Osteoblast (primary cell): Measurements from ENCODE around the gene HIF3A. TPM values are rescaled to one million over a fixed set of nuclear protein-coding genes. Genes with fewer than 3 reads are reported as not detected.

Experiments
- DNase-seq: peaks from one replicate; pipeline ENCODE4 v3.0.0; 2011; ENCODE audit warnings: low spot score, mixed read lengths; ENCODE audit not compliant: insufficient read length; ENCODE audit errors: missing footprints
- H2AFZ ChIP-seq: 2 replicates; pipeline ENCODE4 v1.6.0; 2011; ENCODE audit warnings: mild to moderate bottlenecking, low read length
- H3K27ac ChIP-seq: 2 replicates; pipeline ENCODE4 v1.5.1; 2011; ENCODE audit warnings: mild to moderate bottlenecking, low read depth, low read length, moderate library complexity
- H3K27me3 ChIP-seq: 2 replicates; pipeline ENCODE4 v1.6.0; 2012; ENCODE audit warnings: mild to moderate bottlenecking, control low read depth, inconsistent platforms, low read length, moderate library complexity; ENCODE audit not compliant: insufficient read depth
- H3K36me3 ChIP-seq: 2 replicates; pipeline ENCODE4 v1.5.1; 2011; ENCODE audit warnings: mild to moderate bottlenecking, low read length, control low read depth, moderate library complexity; ENCODE audit not compliant: insufficient read depth
- H3K4me1 ChIP-seq: 2 replicates; pipeline ENCODE4 v1.5.1; 2011; ENCODE audit warnings: mild to moderate bottlenecking, low read length, control low read depth, moderate library complexity; ENCODE audit not compliant: insufficient read depth
- H3K4me2 ChIP-seq: 2 replicates; pipeline ENCODE4 v1.6.0; 2011; ENCODE audit warnings: mild to moderate bottlenecking, low read length; ENCODE audit not compliant: insufficient read depth
- H3K4me3 ChIP-seq: fragments of 200-600 bp; sonication (generic); 3 replicates; pipeline ENCODE4 v1.5.1; 2012; ENCODE audit warnings: mild to moderate bottlenecking, low read length, inconsistent platforms; ENCODE audit not compliant: insufficient read depth
- H3K79me2 ChIP-seq: 2 replicates; pipeline ENCODE4 v1.6.0; 2012; ENCODE audit warnings: mild to moderate bottlenecking, low read length, control low read depth, inconsistent platforms; ENCODE audit not compliant: insufficient read depth
- H3K9me3 ChIP-seq: 2 replicates; pipeline ENCODE4 v1.5.1; 2011; ENCODE audit warnings: low read depth, low read length, control low read depth
- H4K20me1 ChIP-seq: 2 replicates; pipeline ENCODE4 v1.6.0; 2012; ENCODE audit warnings: mild to moderate bottlenecking, low read length, control low read depth; ENCODE audit not compliant: insufficient read depth
- small RNA-seq: library from RNA; depleted of rRNA; stranded (forward); fragments of <200 nt; gene quantifications from one replicate; pipeline ENCODE3, GENCODE V24; 2012
- total RNA-seq: library from RNA; depleted of rRNA; stranded (reverse); fragments of >200 nt; gene quantifications from 2 replicates; pipeline ENCODE4 v1.2.3, GENCODE V29; 2012
- TF ChIP-seq, protein P1 (sequence below): IDR thresholded peaks from 2 replicates; pipeline ENCODE4 v1.5.1; 2011; ENCODE audit warnings: mild to moderate bottlenecking, low read depth, low read length, moderate library complexity; ENCODE audit errors: extremely low read depth

The HIF3A gene
- total RNA-seq, 1 donor = not detected

DNA sequence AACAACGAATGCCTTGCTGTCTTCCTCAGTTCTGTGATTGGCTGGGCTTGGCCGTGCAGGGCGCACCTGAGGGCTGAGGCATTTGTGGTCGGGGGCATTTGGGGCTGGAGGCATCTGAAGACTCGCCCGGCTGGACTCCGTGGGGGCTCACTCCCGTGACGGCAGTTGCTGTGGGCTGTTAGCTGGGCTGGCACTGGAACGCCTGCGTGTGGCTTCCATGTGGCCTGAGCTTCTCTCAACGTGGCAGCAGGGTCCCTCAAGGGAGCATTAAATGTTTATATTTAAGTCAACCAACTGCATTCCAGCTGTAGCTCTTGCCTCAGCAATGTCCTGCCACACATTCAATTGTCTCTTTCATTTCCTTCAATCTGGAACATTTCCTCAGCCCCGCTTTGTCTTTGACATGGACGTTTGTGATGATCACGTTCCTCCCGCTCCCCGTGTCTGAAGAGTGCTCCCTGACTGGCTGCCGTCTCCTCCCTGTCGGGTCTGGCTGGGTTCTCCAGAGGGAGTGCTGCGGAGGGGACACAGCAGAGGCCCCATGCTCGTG, 95.5 kb downstream of the HIF3A start:
- TF ChIP-seq, protein P1, sequence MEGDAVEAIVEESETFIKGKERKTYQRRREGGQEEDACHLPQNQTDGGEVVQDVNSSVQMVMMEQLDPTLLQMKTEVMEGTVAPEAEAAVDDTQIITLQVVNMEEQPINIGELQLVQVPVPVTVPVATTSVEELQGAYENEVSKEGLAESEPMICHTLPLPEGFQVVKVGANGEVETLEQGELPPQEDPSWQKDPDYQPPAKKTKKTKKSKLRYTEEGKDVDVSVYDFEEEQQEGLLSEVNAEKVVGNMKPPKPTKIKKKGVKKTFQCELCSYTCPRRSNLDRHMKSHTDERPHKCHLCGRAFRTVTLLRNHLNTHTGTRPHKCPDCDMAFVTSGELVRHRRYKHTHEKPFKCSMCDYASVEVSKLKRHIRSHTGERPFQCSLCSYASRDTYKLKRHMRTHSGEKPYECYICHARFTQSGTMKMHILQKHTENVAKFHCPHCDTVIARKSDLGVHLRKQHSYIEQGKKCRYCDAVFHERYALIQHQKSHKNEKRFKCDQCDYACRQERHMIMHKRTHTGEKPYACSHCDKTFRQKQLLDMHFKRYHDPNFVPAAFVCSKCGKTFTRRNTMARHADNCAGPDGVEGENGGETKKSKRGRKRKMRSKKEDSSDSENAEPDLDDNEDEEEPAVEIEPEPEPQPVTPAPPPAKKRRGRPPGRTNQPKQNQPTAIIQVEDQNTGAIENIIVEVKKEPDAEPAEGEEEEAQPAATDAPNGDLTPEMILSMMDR = no peak
- peaks cover 5% of the 10 kb centered on the region for H4K20me1 ChIP-seq
- H3K79me2 ChIP-seq = no peaks in the 10 kb centered on the region
- H3K4me1 ChIP-seq = peaks cover 14% of the 10 kb centered on the region
- DNase-seq = peak; percentile 86
- H3K4me2 ChIP-seq = peak overlapping the region; percentile 64
- no peaks in the 10 kb centered on the region for H3K27me3 ChIP-seq
- H3K36me3 ChIP-seq = peaks cover 28% of the 10 kb centered on the region
- H2AFZ ChIP-seq = no peak overlapping the region
- no peaks in the 10 kb centered on the region for H3K9me3 ChIP-seq
- peak overlapping the region; percentile 59 for H3K27ac ChIP-seq
- peak overlapping the region; percentile 38 for H3K4me3 ChIP-seq

DNA sequence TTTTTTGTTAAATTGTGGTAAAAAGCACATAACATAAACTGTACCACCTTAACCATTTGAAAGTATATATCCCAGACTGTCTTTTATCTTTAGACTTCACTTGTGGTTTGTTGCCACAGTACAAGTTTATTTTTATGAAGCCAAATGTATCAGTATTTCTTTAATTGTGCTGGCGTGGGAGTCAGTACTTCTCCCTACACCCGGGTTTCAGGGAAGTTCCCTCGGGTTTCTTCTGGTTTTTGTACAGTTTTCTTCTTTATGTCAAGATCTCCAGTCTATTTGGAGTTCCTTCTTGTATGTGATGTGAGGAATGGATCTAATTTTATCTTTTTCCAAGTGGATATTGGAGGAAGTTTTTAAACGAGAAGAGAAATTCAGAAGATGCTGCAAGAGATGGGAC, 96.0 kb downstream of the HIF3A start:
- peak; percentile 80 for DNase-seq
- peak overlapping the region; percentile 38 for H3K4me3 ChIP-seq
- TF ChIP-seq, protein P1 = no peak
- H3K4me2 ChIP-seq = peak overlapping the region; percentile 64
- H3K27ac ChIP-seq = peak overlapping the region; percentile 59
- peaks cover 14% of the 10 kb centered on the region for H3K4me1 ChIP-seq
- H3K27me3 ChIP-seq = no peaks in the 10 kb centered on the region
- H3K9me3 ChIP-seq = no peaks in the 10 kb centered on the region
- peaks cover 23% of the 10 kb centered on the region for H3K36me3 ChIP-seq
- H2AFZ ChIP-seq = no peak overlapping the region
- peaks cover 5% of the 10 kb centered on the region for H4K20me1 ChIP-seq
- no peaks in the 10 kb centered on the region for H3K79me2 ChIP-seq

Small RNA genes within 50 kb of the gene (small RNA-seq; reads per million reads assigned to genes)
- not detected for gene RNU6-924P

Other genes with a start within 250 kb of the HIF3A start
- not detected in 2 replicates for gene IGFL3, start 172.4 kb upstream of the HIF3A start, total RNA-seq
- gene IGFL2, start 148.8 kb upstream of the HIF3A start, total RNA-seq = not detected in 2 replicates
- gene IGFL1, start 67.3 kb upstream of the HIF3A start, total RNA-seq = not detected in 2 replicates
- 34.8 and 36.6 TPM in 2 replicates for gene PPP5C, start 50.0 kb downstream of the HIF3A start, total RNA-seq
- 17.4 and 22.1 TPM in 2 replicates for gene CCDC8, start 116.5 kb downstream of the HIF3A start, total RNA-seq
- gene PNMA8C, start 131.9 kb downstream of the HIF3A start, total RNA-seq = under 0.01 and 0.36 TPM in 2 replicates
- 2.1 and 2.2 TPM in 2 replicates for gene PNMA8A, start 174.5 kb downstream of the HIF3A start, total RNA-seq
- gene PNMA8B, start 198.8 kb downstream of the HIF3A start, total RNA-seq = 0.72 and 1.2 TPM in 2 replicates